ENCODE data around the gene C4orf36. TPM values are rescaled to one million over a fixed set of nuclear protein-coding genes. Genes with fewer than 3 reads are reported as not detected.

C4orf36 gene
- total and polyA plus RNA-seq, 2 of the 8 experiments (the other 6 are each of a cell fraction or from before 2014, with no cell fraction given) = 1.2 to 1.5 TPM

- TF ChIP-seq ATF2 (IDR thresholded peaks at IDR 0.05; ENCODE audit: low read length) = no peak
- no peak for TF ChIP-seq JUN (IDR thresholded peaks at IDR 0.05; ENCODE audit: low read depth, low read length)
- no peak for TF ChIP-seq SP2 (IDR thresholded peaks at IDR 0.05; ENCODE audit: low read length)
- TF ChIP-seq RNF2 (IDR thresholded peaks at IDR 0.05; ENCODE audit: borderline replicate concordance, low read depth, low read length, missing control alignments, poor library complexity, severe bottlenecking) = no peak
- no peak for TF ChIP-seq TAF1 (IDR thresholded peaks at IDR 0.05; ENCODE audit: low read depth, low read length)
- TF ChIP-seq RBBP5 (IDR thresholded peaks at IDR 0.05; ENCODE audit: borderline replicate concordance, low read depth, low read length) = no peak
- no peak for TF ChIP-seq GABPA (IDR thresholded peaks at IDR 0.05; ENCODE audit: borderline replicate concordance, insufficient read depth, low read length)
- TF ChIP-seq CEBPB (IDR thresholded peaks at IDR 0.05; ENCODE audit: low read depth, low read length) = no peak
Measured at GRCh38 chr4:86831262-86832130, 60.7 kb downstream of the C4orf36 start (continued).

Other genes with a start within 250 kb of the C4orf36 start
- gene SLC10A6, start 43.0 kb downstream of the C4orf36 start, total RNA-seq (2021; fragmentation: NEBNext Ultra II Directional; extraction: Animal tissue kit (Norgen Biotek cat#: 25700)) = 0.21 TPM in 1 of 2 replicates, not detected in the other
- gene SLC10A6, start 43.0 kb downstream of the C4orf36 start, polyA plus RNA-seq (2011; rRNA removed) = not detected in 2 replicates
- 85.4 and 85.5 TPM in 2 replicates for gene AFF1, start 42.6 kb upstream of the C4orf36 start, total RNA-seq (2021; fragmentation: NEBNext Ultra II Directional; extraction: Animal tissue kit (Norgen Biotek cat#: 25700))
- 14.8 and 24.6 TPM in 2 replicates for gene AFF1, start 42.6 kb upstream of the C4orf36 start, polyA plus RNA-seq (2011; rRNA removed)

All from H1 (cell line).